ENCODE results near the gene ZBTB46. TPM values are rescaled to one million over a fixed set of nuclear protein-coding genes. Genes with fewer than 3 reads are reported as not detected.

The ZBTB46 gene
- total and polyA plus RNA-seq, 2 donors (not counting 1 experiment from before 2014, with no cell fraction given): 0.96 to 4.5 TPM

DNA sequence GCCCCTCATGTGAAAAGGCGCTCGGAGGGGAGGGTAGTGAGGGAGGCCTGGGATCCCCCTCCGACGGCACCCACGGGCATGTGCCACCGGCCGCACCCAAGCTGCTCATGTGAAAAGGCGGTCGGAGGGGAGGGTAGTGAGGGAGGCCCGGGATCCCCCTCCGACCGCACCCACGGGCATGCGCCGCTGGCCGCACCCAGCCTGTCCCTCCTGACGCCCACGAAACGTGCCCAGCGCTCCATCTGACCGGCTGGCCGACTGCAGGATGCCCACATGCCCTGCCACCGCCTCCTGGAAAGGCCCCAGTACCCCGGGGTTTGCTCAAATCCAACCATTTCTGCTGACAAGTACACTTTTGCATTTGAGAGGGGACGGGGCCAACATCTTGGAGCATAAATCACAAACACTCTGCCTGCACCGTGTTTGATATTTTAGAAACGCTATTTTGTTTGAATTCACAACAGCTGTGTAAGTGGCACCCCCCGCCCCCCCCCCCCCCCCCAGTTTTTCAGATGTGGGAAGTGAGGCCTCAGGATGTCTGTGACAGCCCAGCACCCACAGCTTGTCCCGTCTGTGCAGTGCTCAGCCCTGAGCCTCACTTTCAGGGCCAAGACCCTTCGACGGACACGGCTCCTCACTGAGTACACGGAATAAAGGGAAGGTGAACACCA is 57.4 kb downstream of the ZBTB46 start:
- Histone ChIP-seq H3K4me1 (ENCODE audit: control insufficient read depth, extremely low read depth, insufficient read depth, low read length) (peaks cover 4% of the 10 kb centered on the region), H3K4me2 (ENCODE audit: extremely low read depth, insufficient read depth, low read length) (peak overlapping the region; percentile 15), H3K79me2 (ENCODE audit: control insufficient read depth, insufficient read depth, low read length) (no peaks in the 10 kb centered on the region), H4K20me1 (ENCODE audit: control insufficient read depth, extremely low read depth, insufficient read depth, low read length) (no peaks in the 10 kb centered on the region), H2AFZ (ENCODE audit: low read length) (no peak overlapping the region), H3K27me3 (ENCODE audit: control insufficient read depth, insufficient read depth, low read length) (no peaks in the 10 kb centered on the region), H3K4me3 (replicated peaks in 1 of 4; ENCODE audit: control extremely low read depth in 1 of 4, insufficient read depth in 1 of 4, low read depth in 3 of 4, low read length in 4 of 4) (no peak overlapping the region), H3K27ac (ENCODE audit: insufficient read depth, low read length) (no peak overlapping the region), H3K9ac (ENCODE audit: insufficient read depth, low read length) (no peak overlapping the region), H3K36me3 (ENCODE audit: control insufficient read depth, insufficient read depth, low read length) (no peaks in the 10 kb centered on the region), H3K9me3 (ENCODE audit: control insufficient read depth, insufficient read depth, low read depth, low read length) (no peaks in the 10 kb centered on the region)
- no peak for DNase-seq (ENCODE audit: low read depth in 2 of 2)
- TF ChIP-seq, protein P1, sequence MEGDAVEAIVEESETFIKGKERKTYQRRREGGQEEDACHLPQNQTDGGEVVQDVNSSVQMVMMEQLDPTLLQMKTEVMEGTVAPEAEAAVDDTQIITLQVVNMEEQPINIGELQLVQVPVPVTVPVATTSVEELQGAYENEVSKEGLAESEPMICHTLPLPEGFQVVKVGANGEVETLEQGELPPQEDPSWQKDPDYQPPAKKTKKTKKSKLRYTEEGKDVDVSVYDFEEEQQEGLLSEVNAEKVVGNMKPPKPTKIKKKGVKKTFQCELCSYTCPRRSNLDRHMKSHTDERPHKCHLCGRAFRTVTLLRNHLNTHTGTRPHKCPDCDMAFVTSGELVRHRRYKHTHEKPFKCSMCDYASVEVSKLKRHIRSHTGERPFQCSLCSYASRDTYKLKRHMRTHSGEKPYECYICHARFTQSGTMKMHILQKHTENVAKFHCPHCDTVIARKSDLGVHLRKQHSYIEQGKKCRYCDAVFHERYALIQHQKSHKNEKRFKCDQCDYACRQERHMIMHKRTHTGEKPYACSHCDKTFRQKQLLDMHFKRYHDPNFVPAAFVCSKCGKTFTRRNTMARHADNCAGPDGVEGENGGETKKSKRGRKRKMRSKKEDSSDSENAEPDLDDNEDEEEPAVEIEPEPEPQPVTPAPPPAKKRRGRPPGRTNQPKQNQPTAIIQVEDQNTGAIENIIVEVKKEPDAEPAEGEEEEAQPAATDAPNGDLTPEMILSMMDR (conservative IDR thresholded peaks at IDR 0.05 in 1 of 2, IDR thresholded peaks at IDR 0.05 in 1 of 2; ENCODE audit: low read depth in 1 of 2, low read length in 2 of 2): no peak
- no peak for TF ChIP-seq EZH2 (IDR thresholded peaks at IDR 0.05; ENCODE audit: low read length, missing control alignments)

DNA sequence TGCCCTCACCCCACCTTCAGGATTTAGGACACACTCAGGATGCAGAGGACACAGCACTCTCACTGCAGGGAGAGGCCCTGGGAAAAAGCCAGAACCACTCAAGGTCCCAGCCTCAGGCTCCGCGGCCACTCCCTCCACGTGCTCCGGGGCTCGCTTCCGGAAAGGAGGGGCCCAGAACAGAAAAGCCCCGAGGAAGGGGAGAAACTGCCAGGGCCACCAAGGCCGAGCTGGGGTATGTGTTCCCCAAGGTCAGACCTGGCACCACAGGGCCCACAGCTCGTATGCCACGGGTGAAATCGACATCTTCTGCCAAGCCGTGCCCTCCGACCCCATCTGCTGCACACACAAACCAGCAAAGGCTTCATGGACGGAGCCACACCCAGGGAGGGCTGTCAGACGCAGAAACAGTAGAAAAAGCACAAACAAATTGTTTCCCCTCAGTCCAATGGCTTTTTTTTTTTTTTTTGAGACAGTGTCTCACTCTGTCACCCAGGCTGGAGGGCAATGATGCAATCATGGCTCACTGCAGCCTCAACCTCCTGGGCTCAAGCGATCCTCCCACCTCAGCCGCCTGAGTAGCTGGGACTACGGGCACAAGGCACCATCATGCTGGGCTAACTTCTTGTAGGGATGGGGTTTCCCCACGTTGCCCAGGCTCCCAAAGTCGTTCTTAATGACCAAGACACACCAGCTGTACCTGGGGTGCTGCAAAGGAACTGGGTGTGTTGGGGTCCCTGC is 58.1 kb downstream of the ZBTB46 start:
- TF ChIP-seq EZH2 (IDR thresholded peaks at IDR 0.05; ENCODE audit: low read length, missing control alignments): no peak
- TF ChIP-seq, protein P1 (conservative IDR thresholded peaks at IDR 0.05 in 1 of 2, IDR thresholded peaks at IDR 0.05 in 1 of 2; ENCODE audit: low read depth in 1 of 2, low read length in 2 of 2): no peak
- H3K27me3 ChIP-seq (ENCODE audit: control insufficient read depth, insufficient read depth, low read length): no peaks in the 10 kb centered on the region

DNA sequence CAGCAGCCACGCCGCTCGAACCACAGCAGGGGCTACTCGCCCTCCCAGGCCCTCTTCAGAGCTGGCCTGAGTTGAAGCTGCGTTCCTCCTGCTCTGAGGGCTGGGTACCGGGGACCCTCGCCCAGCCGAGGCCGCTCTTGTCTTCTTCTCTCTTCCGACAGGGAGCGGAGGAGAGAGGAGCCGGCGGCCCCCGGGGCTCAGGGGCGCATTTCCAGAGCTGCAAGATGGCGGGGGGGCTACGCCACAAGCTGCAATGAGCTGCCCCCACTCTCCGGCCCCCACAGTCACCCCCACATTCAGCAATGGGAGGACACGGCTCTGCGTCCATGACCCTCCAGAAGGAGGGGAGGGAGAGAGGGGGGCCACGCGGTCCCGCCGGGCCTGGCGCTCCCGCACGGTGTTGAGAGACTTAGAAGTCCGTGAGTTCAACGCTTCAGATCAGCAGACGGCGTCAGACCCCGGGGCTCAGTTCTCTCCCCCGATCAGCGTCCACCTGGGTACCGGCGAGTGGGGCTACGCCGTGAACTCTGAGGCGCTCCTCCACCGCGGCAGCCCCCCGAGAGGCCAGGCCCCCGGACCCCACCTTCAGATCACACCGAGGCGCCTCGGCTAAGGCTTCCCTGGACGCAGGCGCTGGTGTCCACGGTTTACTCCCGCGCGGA is 59.9 kb downstream of the ZBTB46 start:
- Histone ChIP-seq H3K4me3 (replicated peaks in 1 of 4; ENCODE audit: control extremely low read depth in 1 of 4, insufficient read depth in 1 of 4, low read depth in 3 of 4, low read length in 4 of 4) (no peak overlapping the region), H3K36me3 (ENCODE audit: control insufficient read depth, insufficient read depth, low read length) (no peaks in the 10 kb centered on the region), H3K79me2 (ENCODE audit: control insufficient read depth, insufficient read depth, low read length) (no peaks in the 10 kb centered on the region), H3K27ac (ENCODE audit: insufficient read depth, low read length) (no peak overlapping the region), H3K9me3 (ENCODE audit: control insufficient read depth, insufficient read depth, low read depth, low read length) (no peaks in the 10 kb centered on the region), H4K20me1 (ENCODE audit: control insufficient read depth, extremely low read depth, insufficient read depth, low read length) (no peaks in the 10 kb centered on the region), H3K4me2 (ENCODE audit: extremely low read depth, insufficient read depth, low read length) (no peak overlapping the region), H3K9ac (ENCODE audit: insufficient read depth, low read length) (no peak overlapping the region), H3K27me3 (ENCODE audit: control insufficient read depth, insufficient read depth, low read length) (no peaks in the 10 kb centered on the region), H2AFZ (ENCODE audit: low read length) (no peak overlapping the region), H3K4me1 (ENCODE audit: control insufficient read depth, extremely low read depth, insufficient read depth, low read length) (peaks cover 4% of the 10 kb centered on the region)
- no peak for DNase-seq (ENCODE audit: low read depth in 2 of 2)
- TF ChIP-seq, protein P1 (conservative IDR thresholded peaks at IDR 0.05 in 1 of 2, IDR thresholded peaks at IDR 0.05 in 1 of 2; ENCODE audit: low read depth in 1 of 2, low read length in 2 of 2): no peak
- TF ChIP-seq EZH2 (IDR thresholded peaks at IDR 0.05; ENCODE audit: low read length, missing control alignments): no peak

More for the DNA sequence above, 58.1 kb downstream of the ZBTB46 start:
- Histone ChIP-seq H3K4me3 (replicated peaks in 1 of 4; ENCODE audit: control extremely low read depth in 1 of 4, insufficient read depth in 1 of 4, low read depth in 3 of 4, low read length in 4 of 4) (no peak overlapping the region), H4K20me1 (ENCODE audit: control insufficient read depth, extremely low read depth, insufficient read depth, low read length) (no peaks in the 10 kb centered on the region), H3K9me3 (ENCODE audit: control insufficient read depth, insufficient read depth, low read depth, low read length) (no peaks in the 10 kb centered on the region), H3K4me2 (ENCODE audit: extremely low read depth, insufficient read depth, low read length) (no peak overlapping the region), H3K4me1 (ENCODE audit: control insufficient read depth, extremely low read depth, insufficient read depth, low read length) (peaks cover 4% of the 10 kb centered on the region), H2AFZ (ENCODE audit: low read length) (no peak overlapping the region), H3K9ac (ENCODE audit: insufficient read depth, low read length) (no peak overlapping the region), H3K36me3 (ENCODE audit: control insufficient read depth, insufficient read depth, low read length) (no peaks in the 10 kb centered on the region), H3K79me2 (ENCODE audit: control insufficient read depth, insufficient read depth, low read length) (no peaks in the 10 kb centered on the region), H3K27ac (ENCODE audit: insufficient read depth, low read length) (no peak overlapping the region)
- no peak for DNase-seq (ENCODE audit: low read depth in 2 of 2)
